ENCODE measurements around the gene AKAP13. TPM values are rescaled to one million over a fixed set of nuclear protein-coding genes. Genes with fewer than 3 reads are reported as not detected.

The AKAP13 gene
- total RNA-seq, 1 experiment from 2014 or later = 47.3 TPM

DNA sequence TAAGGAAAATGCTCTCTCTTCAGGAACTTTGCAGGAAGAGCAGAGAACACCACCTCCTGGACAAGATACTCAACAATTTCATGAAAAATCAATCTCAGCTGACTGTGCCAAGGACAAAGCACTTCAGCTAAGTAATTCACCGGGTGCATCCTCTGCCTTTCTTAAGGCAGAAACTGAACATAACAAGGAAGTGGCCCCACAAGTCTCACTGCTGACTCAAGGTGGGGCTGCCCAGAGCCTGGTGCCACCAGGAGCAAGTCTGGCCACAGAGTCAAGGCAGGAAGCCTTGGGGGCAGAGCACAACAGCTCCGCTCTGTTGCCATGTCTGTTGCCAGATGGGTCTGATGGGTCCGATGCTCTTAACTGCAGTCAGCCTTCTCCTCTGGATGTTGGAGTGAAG lies 200.5 kb downstream of the AKAP13 start:
- H3K27ac ChIP-seq (ENCODE audit: insufficient read length, low read depth, low read length) = no peak overlapping the region
- H2BK5ac ChIP-seq (ENCODE audit: insufficient read length, low read length) = no peak overlapping the region
- H3K27me3 Mint-ChIP-seq (ENCODE audit: low read depth) = no peaks in the 10 kb centered on the region
- no peaks in the 10 kb centered on the region for H3K23me2 ChIP-seq (ENCODE audit: insufficient read length, low read depth, low read length, poor library complexity, severe bottlenecking)
- no peak overlapping the region for H3K14ac ChIP-seq (ENCODE audit: insufficient read depth, low read length)
- H3K9me3 ChIP-seq (ENCODE audit: control insufficient read depth, low read depth, low read length) = no peaks in the 10 kb centered on the region
- no peak overlapping the region for H3K9ac ChIP-seq (ENCODE audit: extremely low read depth, insufficient read length, low read length)
- no peak overlapping the region for H4K91ac ChIP-seq (ENCODE audit: insufficient read length, low read depth, low read length)
- H3K9me3 Mint-ChIP-seq = no peaks in the 10 kb centered on the region
- H3K36me3 Mint-ChIP-seq (ENCODE audit: insufficient read depth in 1 of 3, low read depth in 3 of 3) = peaks cover 18 to 37% (median 34%) of the 10 kb centered on the region in 3 experiments; a peak in 6 of 7 replicates
- H2AK5ac ChIP-seq (ENCODE audit: insufficient read length, low read length) = no peak overlapping the region
- DNase-seq = no peak
- H3K27ac Mint-ChIP-seq = no peak overlapping the region
- no peaks in the 10 kb centered on the region for H3K27me3 ChIP-seq (ENCODE audit: insufficient read depth, low read length)
- no peak overlapping the region for H4K5ac ChIP-seq (ENCODE audit: insufficient read length, low read depth, low read length)
- H4K20me1 ChIP-seq (ENCODE audit: control insufficient read depth, insufficient read depth, insufficient read length) = no peaks in the 10 kb centered on the region
- H3K18ac ChIP-seq (ENCODE audit: insufficient read length, low read depth, low read length) = no peak overlapping the region
- no peak overlapping the region for H3K23ac ChIP-seq (ENCODE audit: insufficient read length, low read depth, low read length)
- H3K4me2 ChIP-seq (ENCODE audit: insufficient read depth, insufficient read length, low read length) = no peak overlapping the region
- no peaks in the 10 kb centered on the region for H3K79me1 ChIP-seq (ENCODE audit: insufficient read depth, low read depth, low read length, poor library complexity, severe bottlenecking)
- WGBS (ENCODE audit: extremely low coverage, insufficient read length, low lambda C conversion rate) = no CpG with 5 or more reads among the region's 3 CpGs
- no peak overlapping the region for H3K56ac ChIP-seq (ENCODE audit: insufficient read length, low read depth, low read length)
- H3K4me3 Mint-ChIP-seq = no peak overlapping the region
- peaks cover 4 to 15% of the 10 kb centered on the region in 2 experiments; a peak in 3 of 4 replicates for H3K4me1 Mint-ChIP-seq
- no peak overlapping the region for H2BK20ac ChIP-seq (ENCODE audit: low read depth, low read length, poor library complexity, severe bottlenecking)
- H4K8ac ChIP-seq (replicated peaks; ENCODE audit: insufficient read length, low read depth, low read length) = no peak overlapping the region
- no peak overlapping the region for H3T11ph ChIP-seq (ENCODE audit: low read length)
- no peaks in the 10 kb centered on the region for H3K4me1 ChIP-seq (ENCODE audit: insufficient read depth, low read length)
- no peak overlapping the region for H2BK12ac ChIP-seq (ENCODE audit: insufficient read length, low read depth, low read length)
- H2BK15ac ChIP-seq (ENCODE audit: low read depth, low read length) = no peak overlapping the region
- no peaks in the 10 kb centered on the region for H3K79me2 ChIP-seq (ENCODE audit: insufficient read depth, low read length)
- no peak overlapping the region for H2AFZ ChIP-seq (ENCODE audit: low read length)
- TF ChIP-seq, protein P1, sequence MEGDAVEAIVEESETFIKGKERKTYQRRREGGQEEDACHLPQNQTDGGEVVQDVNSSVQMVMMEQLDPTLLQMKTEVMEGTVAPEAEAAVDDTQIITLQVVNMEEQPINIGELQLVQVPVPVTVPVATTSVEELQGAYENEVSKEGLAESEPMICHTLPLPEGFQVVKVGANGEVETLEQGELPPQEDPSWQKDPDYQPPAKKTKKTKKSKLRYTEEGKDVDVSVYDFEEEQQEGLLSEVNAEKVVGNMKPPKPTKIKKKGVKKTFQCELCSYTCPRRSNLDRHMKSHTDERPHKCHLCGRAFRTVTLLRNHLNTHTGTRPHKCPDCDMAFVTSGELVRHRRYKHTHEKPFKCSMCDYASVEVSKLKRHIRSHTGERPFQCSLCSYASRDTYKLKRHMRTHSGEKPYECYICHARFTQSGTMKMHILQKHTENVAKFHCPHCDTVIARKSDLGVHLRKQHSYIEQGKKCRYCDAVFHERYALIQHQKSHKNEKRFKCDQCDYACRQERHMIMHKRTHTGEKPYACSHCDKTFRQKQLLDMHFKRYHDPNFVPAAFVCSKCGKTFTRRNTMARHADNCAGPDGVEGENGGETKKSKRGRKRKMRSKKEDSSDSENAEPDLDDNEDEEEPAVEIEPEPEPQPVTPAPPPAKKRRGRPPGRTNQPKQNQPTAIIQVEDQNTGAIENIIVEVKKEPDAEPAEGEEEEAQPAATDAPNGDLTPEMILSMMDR (conservative IDR thresholded peaks at IDR 0.05) = no peak
- H3K4ac ChIP-seq (ENCODE audit: low read depth, low read length) = no peak overlapping the region
- no peak overlapping the region for H2BK120ac ChIP-seq (ENCODE audit: low read depth, low read length, poor library complexity, severe bottlenecking)
